Hepatocyte (in vitro differentiated cells): ENCODE data around the gene LCE1D. TPM values are rescaled to one million over a fixed set of nuclear protein-coding genes. Genes with fewer than 3 reads are reported as not detected.

Source experiments
- DNase-seq: peaks from one replicate; pipeline ENCODE4 v3.0.0-alpha.2; 2016; ENCODE audit warnings: low spot score
- H2AFZ ChIP-seq: fragments of 200-600 bp; sonication (generic); 2 replicates; pipeline ENCODE4 v1.6.0; 2016; ENCODE audit warnings: antibody characterized with exemption, mild to moderate bottlenecking
- H3K27ac ChIP-seq: fragments of 200-600 bp; sonication (generic); 2 replicates; pipeline ENCODE4 v1.5.1; 2016; ENCODE audit warnings: mild to moderate bottlenecking
- H3K27me3 ChIP-seq: fragments of 200-600 bp; sonication (generic); 2 replicates; pipeline ENCODE4 v1.6.1; 2016
- H3K36me3 ChIP-seq: fragments of 200-600 bp; sonication (generic); replicated peaks from 2 replicates; pipeline ENCODE4 v1.5.1; 2016; ENCODE audit warnings: low read depth; ENCODE audit not compliant: insufficient read depth
- H3K4me1 ChIP-seq: fragments of 200-600 bp; sonication (generic); 2 replicates; pipeline ENCODE4 v1.5.1; 2016; ENCODE audit warnings: mild to moderate bottlenecking, moderate library complexity; ENCODE audit not compliant: insufficient read depth
- H3K4me2 ChIP-seq: fragments of 200-600 bp; sonication (generic); 2 replicates; pipeline ENCODE4 v1.6.0; 2016
- H3K4me3 ChIP-seq: fragments of 200-600 bp; sonication (generic); 2 replicates; pipeline ENCODE4 v1.5.1; 2016; ENCODE audit warnings: mild to moderate bottlenecking
- H3K79me2 ChIP-seq: fragments of 200-600 bp; sonication (generic); 2 replicates; pipeline ENCODE4 v1.6.0; 2017; ENCODE audit warnings: mild to moderate bottlenecking
- H3K9me2 ChIP-seq: fragments of 200-600 bp; sonication (generic); replicated peaks from 2 replicates; pipeline ENCODE4 v1.6.0; 2017; ENCODE audit warnings: mild to moderate bottlenecking; ENCODE audit not compliant: insufficient read depth
- H3K9me3 ChIP-seq: fragments of 200-600 bp; sonication (generic); 2 replicates; pipeline ENCODE4 v1.5.1; 2016; ENCODE audit warnings: low read depth, mild to moderate bottlenecking
- H4K20me1 ChIP-seq: fragments of 200-600 bp; sonication (generic); 2 replicates; pipeline ENCODE4 v1.6.0; 2016; ENCODE audit warnings: mild to moderate bottlenecking; ENCODE audit not compliant: insufficient read depth, poor library complexity, severe bottlenecking
- CTCF ChIP-seq: fragments of 200-600 bp; sonication (generic); IDR thresholded peaks from 2 replicates; pipeline ENCODE4 v1.5.1; 2016; ENCODE audit warnings: antibody characterized with exemption, mild to moderate bottlenecking; ENCODE audit not compliant: poor library complexity
- EZH2 ChIP-seq: fragments of 200-600 bp; sonication (generic); IDR thresholded peaks from 2 replicates; pipeline ENCODE4 v1.6.1; 2016; ENCODE audit warnings: antibody characterized with exemption, mild to moderate bottlenecking, borderline replicate concordance
- EZH2phosphoT487 ChIP-seq: fragments of 200-600 bp; sonication (generic); IDR thresholded peaks from one replicate; pipeline ENCODE4 v1.6.1; 2018; ENCODE audit warnings: antibody characterized with exemption, mild to moderate bottlenecking, low read depth, moderate library complexity; ENCODE audit not compliant: unreplicated experiment, severe bottlenecking
- WGBS: methylation state at CpG from one replicate; pipeline ENCODE4 v1.1.6; 2016; ENCODE audit warnings: low lambda C conversion rate; ENCODE audit errors: missing lambda C conversion rate; 5-methylcytosine and 5-hydroxymethylcytosine counted together
- polyA plus RNA-seq: library from polyadenylated mRNA; unstranded; fragments of >200 nt; fragmentation: Nextera tagmentation; extraction: Ambion mirVana; gene quantifications from 2 replicates; pipeline ENCODE4 v1.2.1, GENCODE V29; 2016
- total RNA-seq: library from RNA; depleted of rRNA; stranded (reverse); fragments of >200 nt; gene quantifications from 2 replicates; pipeline ENCODE4 v1.2.3, GENCODE V29; 2014

LCE1D gene
- total and polyA plus RNA-seq, 2 experiments from 2014 or later = not detected

- WGBS = 10% methylated on average over 1 of the region's 1 CpG
- TF ChIP-seq EZH2 (no peak), CTCF (no peak), EZH2phosphoT487 (no peak)
- no peaks in the 10 kb centered on the region for H3K79me2 ChIP-seq
- H3K9me2 ChIP-seq = no peaks in the 10 kb centered on the region
- H3K4me2 ChIP-seq = no peak overlapping the region
- H2AFZ ChIP-seq = no peak overlapping the region
- no peak overlapping the region for H3K27ac ChIP-seq
- no peaks in the 10 kb centered on the region for H4K20me1 ChIP-seq
- H3K27me3 ChIP-seq = no peaks in the 10 kb centered on the region
- DNase-seq = no peak
- H3K4me1 ChIP-seq = no peaks in the 10 kb centered on the region
- no peaks in the 10 kb centered on the region for H3K36me3 ChIP-seq
- H3K4me3 ChIP-seq = no peak overlapping the region
- H3K9me3 ChIP-seq = no peaks in the 10 kb centered on the region
These were observed 42.9 kb upstream of the LCE1D start for GRCh38 chr1:152753586-152753985.

- no peaks in the 10 kb centered on the region for H3K79me2 ChIP-seq
- H4K20me1 ChIP-seq = no peaks in the 10 kb centered on the region
- no peaks in the 10 kb centered on the region for H3K9me3 ChIP-seq
- DNase-seq = no peak
- TF ChIP-seq EZH2 (no peak), CTCF (no peak), EZH2phosphoT487 (no peak)
- H3K4me3 ChIP-seq = no peak overlapping the region
- no peaks in the 10 kb centered on the region for H3K36me3 ChIP-seq
- H3K9me2 ChIP-seq = no peaks in the 10 kb centered on the region
- H2AFZ ChIP-seq = no peak overlapping the region
- WGBS = 100% methylated on average over 1 of the region's 2 CpGs
- no peak overlapping the region for H3K27ac ChIP-seq
- no peak overlapping the region for H3K4me2 ChIP-seq
- H3K4me1 ChIP-seq = no peaks in the 10 kb centered on the region
- H3K27me3 ChIP-seq = no peaks in the 10 kb centered on the region
These were observed 39.6 kb upstream of the LCE1D start for GRCh38 chr1:152756872-152757271.

- Histone ChIP-seq H3K79me2 (no peaks in the 10 kb centered on the region), H2AFZ (no peak within 1 kb of the TSS), H3K27ac (no peak within 1 kb of the TSS), H3K4me3 (no peak within 1 kb of the TSS), H4K20me1 (no peaks in the 10 kb centered on the region), H3K36me3 (no peaks in the 10 kb centered on the region), H3K4me2 (no peak within 1 kb of the TSS), H3K9me3 (no peaks in the 10 kb centered on the region), H3K9me2 (no peaks in the 10 kb centered on the region), H3K4me1 (no peaks in the 10 kb centered on the region), H3K27me3 (no peaks in the 10 kb centered on the region)
- TF ChIP-seq CTCF = no peak
- no peak for TF ChIP-seq EZH2
- TF ChIP-seq EZH2phosphoT487 = no peak
- WGBS = 81% methylated on average over 6 of the region's 6 CpGs
- DNase-seq = no peak
These were observed 38.8 kb upstream of the LCE1D start, which contains the start of gene KPRP for GRCh38 chr1:152757747-152758146. KPRP (plus strand) TSS chr1:152758025; CDS start chr1:152759589, 1,564 bp downstream.

GRCh38 chr1:152758636-152759035, 37.9 kb upstream of the LCE1D start:
- Histone ChIP-seq H3K4me2 (no peak overlapping the region), H3K27ac (no peak overlapping the region), H4K20me1 (no peaks in the 10 kb centered on the region), H3K27me3 (no peaks in the 10 kb centered on the region), H3K79me2 (no peaks in the 10 kb centered on the region), H3K36me3 (no peaks in the 10 kb centered on the region), H3K4me3 (no peak overlapping the region), H3K9me2 (no peaks in the 10 kb centered on the region), H3K9me3 (no peaks in the 10 kb centered on the region), H2AFZ (no peak overlapping the region), H3K4me1 (no peaks in the 10 kb centered on the region)
- DNase-seq = no peak
- WGBS = 47% methylated on average over 4 of the region's 4 CpGs
- TF ChIP-seq EZH2 = no peak
- no peak for TF ChIP-seq CTCF
- no peak for TF ChIP-seq EZH2phosphoT487
